Panc1 (cell line): ENCODE measurements around the gene CEP97. TPM values are rescaled to one million over a fixed set of nuclear protein-coding genes. Genes with fewer than 3 reads are reported as not detected.
"Not testable (repeated sequence)": the region's sequence is repeated elsewhere in the genome, so short reads cannot be mapped to it uniquely, and the experiment has no call there.

Experiments
- ATAC-seq: fragments of 200-7000 bp; cut with Tn5 transposase; 2 replicates; pipeline ENCODE4 v1.9.1; 2020; ENCODE audit warnings: mild to moderate bottlenecking, moderate library complexity
- BruUV-seq: library from RNA; stranded (reverse); fragments of 400-500 nt; replicated peaks from 2 replicates; lab custom pipeline; 2021; lab: Mats Ljungman, UMichigan
- CTCF ChIA-PET: fragments of 300-600 bp; sonication (Branson Sonifier 250); formaldehyde crosslinking; loops from one replicate; lab custom pipeline; 2022; ENCODE audit warnings: antibody characterized with exemption; lab: Charles Lee
- POLR2A ChIA-PET: fragments of 300-600 bp; sonication (Branson Sonifier 250); formaldehyde crosslinking; loops from one replicate; lab custom pipeline; 2022; ENCODE audit warnings: antibody characterized with exemption; lab: Charles Lee
- DNase-seq: peaks from one replicate; pipeline ENCODE4 v3.0.0-alpha.2; 2010; ENCODE audit warnings: low read depth, low spot score
- H3K27ac ChIP-seq: 2 replicates; pipeline ENCODE4 v1.5.1; 2011; ENCODE audit warnings: mild to moderate bottlenecking, low read length, inconsistent platforms
- H3K27me3 ChIP-seq: fragments of 200-500 bp; sonication (Bioruptor generic); 2 replicates; pipeline ENCODE4 v1.6.0; 2014; ENCODE audit warnings: low read length, inconsistent platforms; ENCODE audit not compliant: control insufficient read depth, insufficient read depth
- H3K36me3 ChIP-seq: fragments of 200-500 bp; sonication (Bioruptor generic); 2 replicates; pipeline ENCODE4 v1.5.1; 2014; ENCODE audit warnings: inconsistent platforms, mild to moderate bottlenecking, low read length, moderate library complexity; ENCODE audit not compliant: control insufficient read depth, insufficient read depth
- H3K4me1 ChIP-seq: 2 replicates; pipeline ENCODE4 v1.5.1; 2011; ENCODE audit warnings: inconsistent platforms, mild to moderate bottlenecking, low read length, moderate library complexity; ENCODE audit not compliant: control insufficient read depth, insufficient read depth
- H3K4me3 ChIP-seq, 2 experiments: 2 replicates each; pipeline ENCODE4 v1.5.1; 2011 to 2012; ENCODE audit warnings: low read depth in 2 of 2, low read length in 2 of 2, mild to moderate bottlenecking in 2 of 2, inconsistent platforms in 1 of 2, moderate library complexity in 1 of 2
- H3K9me3 ChIP-seq: fragments of 200-500 bp; sonication (Bioruptor generic); 2 replicates; pipeline ENCODE4 v1.5.1; 2014; ENCODE audit warnings: low read depth, mild to moderate bottlenecking, inconsistent platforms, low read length, moderate library complexity; ENCODE audit not compliant: control insufficient read depth, insufficient read depth
- CTCF ChIP-seq: fragments of 450-650 bp; IDR thresholded peaks from 2 replicates; pipeline ENCODE4 v1.5.1; 2017; ENCODE audit warnings: mild to moderate bottlenecking
- REST ChIP-seq, 2 experiments: IDR thresholded peaks; 2 replicates each; pipeline ENCODE4 v1.6.1; 2011 to 2012; ENCODE audit warnings: low read depth in 2 of 2, control low read depth in 1 of 2, low read length in 1 of 2, mild to moderate bottlenecking in 1 of 2, moderate library complexity in 1 of 2; ENCODE audit not compliant: insufficient read depth in 1 of 2
- in situ Hi-C: cut with HindIII; loops from 2 replicates; pipeline ENCODE4 v1.10.0; 2016; ENCODE audit warnings: low sequenced_read_pairs, low pct_unique_long_range_greater_than_20kb
- intact Hi-C: fragments of 100-400 bp; cut with micrococcal nuclease; formaldehyde crosslinking; loops from one replicate; pipeline ENCODE4 v1.10.0; 2022; ENCODE audit not compliant: unreplicated experiment
- total RNA-seq: library from RNA; stranded (reverse); gene quantifications from one replicate; pipeline ENCODE4 v1.2.1, GENCODE V29; 2021; ENCODE audit not compliant: unreplicated experiment

CEP97 gene
- total RNA-seq, 1 experiment from 2014 or later: 17.4 TPM

GRCh38 chr3:101744811-101745210, 20.4 kb downstream of the CEP97 start:
- no TSS peak for BruUV-seq
- ATAC-seq: no peak
- POLR2A ChIA-PET: no interaction called here

GRCh38 chr3:101745934-101746333, 21.5 kb downstream of the CEP97 start:
- H3K27me3 ChIP-seq, CTCF ChIA-PET, H3K4me3 ChIP-seq, H3K9me3 ChIP-seq, DNase-seq, H3K36me3 ChIP-seq, ATAC-seq, in situ Hi-C loops, H3K27ac ChIP-seq, POLR2A ChIA-PET, intact Hi-C loops, BruUV-seq, H3K4me1 ChIP-seq: not testable (repeated sequence)

More at GRCh38 chr3:101744811-101745210, 20.4 kb downstream of the CEP97 start:
- no peak overlapping the region for H3K27ac ChIP-seq
- no peaks in the 10 kb centered on the region for H3K9me3 ChIP-seq
- H3K4me1 ChIP-seq: no peaks in the 10 kb centered on the region
- H3K4me3 ChIP-seq: no peak overlapping the region
- in situ Hi-C loops: no loop called here
- H3K36me3 ChIP-seq: no peaks in the 10 kb centered on the region
- H3K27me3 ChIP-seq: no peaks in the 10 kb centered on the region
- DNase-seq: no peak
- intact Hi-C loops: no loop called here
- TF ChIP-seq CTCF (no peak), REST (IDR thresholded peaks at IDR 0.05; ENCODE audit: insufficient read depth in 1 of 2, low read depth in 2 of 2, low read length in 1 of 2) (no peak)
- CTCF ChIA-PET: no interaction called here

GRCh38 chr3:101753386-101754113, 29.1 kb downstream of the CEP97 start:
- H3K9me3 ChIP-seq, POLR2A ChIA-PET, intact Hi-C loops, DNase-seq, CTCF ChIA-PET, in situ Hi-C loops, H3K27me3 ChIP-seq, ATAC-seq, H3K4me3 ChIP-seq, BruUV-seq, H3K4me1 ChIP-seq, H3K27ac ChIP-seq: not testable (repeated sequence)
- H3K36me3 ChIP-seq: peaks cover 19% of the 10 kb centered on the region
